ENCODE data around the gene N4BP3. TPM values are rescaled to one million over a fixed set of nuclear protein-coding genes. Genes with fewer than 3 reads are reported as not detected.

The N4BP3 gene
- total RNA-seq, 2 donors from 2014 or later = 2.2 to 3.3 TPM

GRCh38 chr5:178130576-178131445 is 17.5 kb downstream of the N4BP3 start, which contains the start of gene RMND5B:
RMND5B (plus strand) TSS chr5:178131014; CDS start chr5:178138120, 7,106 bp downstream.
- no peaks in the 10 kb centered on the region for H3K27me3 ChIP-seq
- H3K9me3 ChIP-seq = no peaks in the 10 kb centered on the region
- peak within 1 kb of the TSS; percentile 82 to 91 for H3K9ac ChIP-seq (ENCODE audit: low read depth in 2 of 2, low read length in 2 of 2)
- no peaks in the 10 kb centered on the region for H3K36me3 ChIP-seq
- H3K4me1 ChIP-seq = peaks cover 6% of the 10 kb centered on the region
- peak; percentile 87 for DNase-seq
- intact Hi-C loops (cut with DNase I) = no loop called here
- no peak for TF ChIP-seq CTCF (IDR thresholded peaks at IDR 0.05)
- peak within 1 kb of the TSS; percentile 96 for H3K27ac ChIP-seq
- H3K4me3 ChIP-seq = peak within 1 kb of the TSS; percentile 97

GRCh38 chr5:178131446-178131996 is 18.2 kb downstream of the N4BP3 start:
- peak overlapping the region; percentile 82 to 91 for H3K9ac ChIP-seq (ENCODE audit: low read depth in 2 of 2, low read length in 2 of 2)
- peak overlapping the region; percentile 97 for H3K4me3 ChIP-seq
- intact Hi-C loops (cut with DNase I) = no loop called here
- peaks cover 6% of the 10 kb centered on the region for H3K4me1 ChIP-seq
- DNase-seq = no peak
- no peaks in the 10 kb centered on the region for H3K36me3 ChIP-seq
- H3K27ac ChIP-seq = peak overlapping the region; percentile 96
- TF ChIP-seq CTCF (IDR thresholded peaks at IDR 0.05) = no peak
- no peaks in the 10 kb centered on the region for H3K9me3 ChIP-seq
- H3K27me3 ChIP-seq = no peaks in the 10 kb centered on the region

- DNase-seq = no peak
- H3K4me1 ChIP-seq = peaks cover 3% of the 10 kb centered on the region
- H3K27me3 ChIP-seq = no peaks in the 10 kb centered on the region
- H3K4me3 ChIP-seq = no peak overlapping the region
- H3K36me3 ChIP-seq = no peaks in the 10 kb centered on the region
- no peak overlapping the region for H3K27ac ChIP-seq
- no peak overlapping the region for H3K9ac ChIP-seq (ENCODE audit: low read depth in 2 of 2, low read length in 2 of 2)
- H3K9me3 ChIP-seq = no peaks in the 10 kb centered on the region
- intact Hi-C loops (cut with DNase I) = no loop called here
- TF ChIP-seq CTCF (IDR thresholded peaks at IDR 0.05) = no peak
These were observed 23.7 kb downstream of the N4BP3 start for GRCh38 chr5:178136990-178137389.

- TF ChIP-seq CTCF (IDR thresholded peaks at IDR 0.05) = no peak
- no peaks in the 10 kb centered on the region for H3K27me3 ChIP-seq
- no peak for DNase-seq
- no peaks in the 10 kb centered on the region for H3K9me3 ChIP-seq
- H3K4me3 ChIP-seq = no peak overlapping the region
- intact Hi-C loops (cut with DNase I) = no loop called here
- H3K4me1 ChIP-seq = no peaks in the 10 kb centered on the region
- H3K27ac ChIP-seq = no peak overlapping the region
- H3K36me3 ChIP-seq = no peaks in the 10 kb centered on the region
- H3K9ac ChIP-seq (ENCODE audit: low read depth in 2 of 2, low read length in 2 of 2) = no peak overlapping the region
These were observed 24.7 kb downstream of the N4BP3 start for GRCh38 chr5:178137991-178138390.

- DNase-seq = no peak
- H3K4me3 ChIP-seq = no peak overlapping the region
- intact Hi-C loops (cut with DNase I) = no loop called here
- H3K9ac ChIP-seq (ENCODE audit: low read depth in 2 of 2, low read length in 2 of 2) = no peak overlapping the region
- no peaks in the 10 kb centered on the region for H3K27me3 ChIP-seq
- no peak for TF ChIP-seq CTCF (IDR thresholded peaks at IDR 0.05)
- H3K36me3 ChIP-seq = no peaks in the 10 kb centered on the region
- no peak overlapping the region for H3K27ac ChIP-seq
- H3K4me1 ChIP-seq = no peaks in the 10 kb centered on the region
- H3K9me3 ChIP-seq = no peaks in the 10 kb centered on the region
These were observed 28.2 kb downstream of the N4BP3 start for GRCh38 chr5:178141550-178141949.
